ENCODE results near the gene CD81.
"Not testable (repeated sequence)": the region's sequence is repeated elsewhere in the genome, so short reads cannot be mapped to it uniquely, and the experiment has no call there.

Gene CD81

DNA sequence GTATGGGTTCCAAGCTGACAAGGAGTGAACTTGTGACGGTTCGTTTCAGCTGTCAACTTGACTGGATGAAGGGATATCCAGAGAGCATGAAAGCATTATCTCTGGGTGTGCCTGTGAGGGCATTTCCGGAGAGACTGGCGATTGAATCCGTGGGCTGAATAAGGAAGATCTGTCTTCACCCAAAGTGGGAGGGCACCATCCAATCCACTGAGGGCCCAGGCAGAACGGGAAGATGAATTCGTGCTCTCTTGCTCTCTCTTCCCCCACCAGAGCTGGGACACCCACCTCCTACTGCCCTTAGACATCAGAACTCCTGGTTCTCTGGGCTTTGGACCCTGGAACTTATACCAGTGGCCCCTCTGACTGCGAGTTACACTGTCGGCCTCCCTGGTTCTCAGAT lies 15.5 kb upstream of the CD81 start:
- Histone ChIP-seq H3K4me3 (no peak overlapping the region), H3K36me3 (replicated peaks) (no peaks in the 10 kb centered on the region), H3K27me3 (ENCODE audit: low read depth) (no peaks in the 10 kb centered on the region), H3K9me3 (no peaks in the 10 kb centered on the region), H3K4me1 (no peaks in the 10 kb centered on the region)
- in situ Hi-C loops (cut with MboI; ENCODE audit: low sequenced_read_pairs): no loop called here
- no peak for DNase-seq (ENCODE audit: low spot score in 2 of 2)

DNA sequence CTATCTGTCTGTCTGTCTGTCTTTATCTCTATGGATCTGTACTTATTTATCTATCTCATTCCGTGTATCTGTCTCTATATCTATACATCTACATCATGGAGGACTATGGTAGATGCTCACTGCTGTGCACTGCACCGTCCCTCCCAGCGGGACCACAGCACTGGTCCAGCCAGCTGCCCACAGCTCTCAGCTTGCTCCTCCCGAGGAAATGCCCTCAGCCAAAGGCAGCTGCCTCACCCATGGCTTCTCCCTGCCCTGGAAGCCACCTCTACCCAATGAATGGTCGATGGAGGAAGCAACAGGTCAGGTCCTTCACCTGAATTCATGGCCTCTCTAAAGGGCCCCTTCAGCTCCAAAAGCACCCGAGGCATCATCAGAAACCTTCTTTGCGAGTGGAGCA lies 14.7 kb upstream of the CD81 start:
- in situ Hi-C loops (cut with MboI; ENCODE audit: low sequenced_read_pairs): no loop called here
- Histone ChIP-seq H3K9me3 (no peaks in the 10 kb centered on the region), H3K36me3 (replicated peaks) (no peaks in the 10 kb centered on the region), H3K27me3 (ENCODE audit: low read depth) (no peaks in the 10 kb centered on the region), H3K4me3 (no peak overlapping the region), H3K4me1 (no peaks in the 10 kb centered on the region)
- no peak for DNase-seq (ENCODE audit: low spot score in 2 of 2)

DNA sequence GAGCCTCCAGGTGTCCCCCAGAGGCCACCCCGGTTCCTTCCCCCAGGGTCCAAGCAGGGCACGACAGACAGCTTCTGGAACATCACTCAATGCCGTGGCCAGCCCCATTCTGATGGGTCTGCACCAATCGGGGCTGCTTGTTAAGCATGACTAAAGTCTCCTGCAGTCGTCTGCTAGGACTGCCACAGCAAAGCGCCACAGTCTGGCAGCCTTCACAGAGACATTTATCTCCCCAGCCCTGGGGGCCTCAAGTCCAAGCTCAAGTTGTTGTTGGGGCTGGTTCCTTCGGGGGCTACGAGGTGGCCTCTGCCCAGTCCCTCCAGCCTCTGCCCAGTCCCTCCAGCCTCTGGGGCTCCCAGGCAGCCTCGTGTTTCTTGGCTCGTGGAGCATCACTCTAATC lies 14.0 kb upstream of the CD81 start:
- no peaks in the 10 kb centered on the region for H3K9me3 ChIP-seq
- H3K27me3 ChIP-seq (ENCODE audit: low read depth): no peaks in the 10 kb centered on the region
- in situ Hi-C loops (cut with MboI; ENCODE audit: low sequenced_read_pairs): no loop called here
- no peak for DNase-seq (ENCODE audit: low spot score in 2 of 2)
- no peaks in the 10 kb centered on the region for H3K4me1 ChIP-seq
- no peaks in the 10 kb centered on the region for H3K36me3 ChIP-seq (replicated peaks)
- H3K4me3 ChIP-seq: no peak overlapping the region

DNA sequence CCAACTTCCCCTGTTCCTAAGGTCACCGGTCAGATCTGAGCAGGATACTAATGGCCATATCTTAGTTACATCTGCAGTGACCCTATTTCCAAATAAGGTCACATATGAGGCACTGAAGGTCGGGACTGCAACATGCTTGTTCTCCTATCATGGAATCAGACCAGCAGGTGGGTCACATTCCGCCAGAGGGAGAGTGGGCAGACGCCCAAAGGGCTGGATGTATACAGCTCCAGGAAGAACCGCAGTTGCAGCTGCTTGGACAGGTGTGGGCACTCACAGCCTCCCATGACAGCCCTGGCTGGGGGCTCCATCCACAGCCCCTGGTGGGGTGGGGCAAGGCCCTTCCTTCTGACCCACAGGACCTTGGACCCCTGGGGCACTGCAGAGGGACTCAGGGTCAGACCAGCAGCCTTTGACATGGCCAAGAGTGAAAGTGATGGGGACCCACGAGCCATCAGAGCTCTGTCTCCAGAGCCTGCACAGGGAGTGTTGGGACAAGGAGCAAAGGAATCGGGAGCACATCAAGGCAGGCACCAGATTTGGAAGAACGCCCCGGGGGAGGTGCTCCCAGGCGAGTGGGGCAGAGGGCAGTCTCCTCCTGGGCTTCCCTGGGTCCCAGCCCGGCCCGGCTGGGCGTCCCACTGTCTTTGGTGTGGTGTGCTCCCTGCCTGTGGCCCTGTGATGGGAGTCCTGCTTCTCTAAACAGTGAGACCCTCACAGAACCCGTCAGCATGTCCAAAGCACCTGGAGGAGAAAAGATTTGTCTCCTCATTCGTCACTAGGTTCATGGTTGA lies 13.3 kb upstream of the CD81 start:
- no peaks in the 10 kb centered on the region for H3K4me1 ChIP-seq
- H3K4me3 ChIP-seq: no peak overlapping the region
- DNase-seq (ENCODE audit: low spot score in 2 of 2): no peak
- no peaks in the 10 kb centered on the region for H3K9me3 ChIP-seq
- H3K36me3 ChIP-seq (replicated peaks): no peaks in the 10 kb centered on the region
- no peaks in the 10 kb centered on the region for H3K27me3 ChIP-seq (ENCODE audit: low read depth)
- in situ Hi-C loops (cut with MboI; ENCODE audit: low sequenced_read_pairs): no loop called here

DNA sequence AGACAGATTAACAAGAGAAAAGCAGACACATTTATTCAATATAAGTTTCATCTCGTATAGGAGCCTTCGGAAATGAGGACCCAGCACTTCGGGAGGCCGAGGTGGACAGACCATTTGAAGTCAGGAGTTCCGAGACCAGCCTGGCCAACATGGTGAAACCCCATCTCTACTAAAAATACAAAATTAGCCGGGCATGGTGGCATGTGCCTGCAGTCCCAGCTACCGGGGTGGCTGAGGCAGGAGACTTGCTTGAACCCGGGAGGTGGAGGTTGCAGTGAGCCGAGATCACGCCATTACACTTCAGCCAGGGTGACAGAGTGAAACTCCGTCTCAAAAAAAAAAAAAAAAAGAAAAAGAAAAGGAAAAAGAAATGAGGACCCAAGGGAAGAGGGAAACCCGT lies 12.7 kb upstream of the CD81 start:
- H3K4me1 ChIP-seq; H3K4me3 ChIP-seq; H3K27me3 ChIP-seq (ENCODE audit: low read depth); in situ Hi-C loops (cut with MboI; ENCODE audit: low sequenced_read_pairs); H3K36me3 ChIP-seq (replicated peaks); DNase-seq (ENCODE audit: low spot score in 2 of 2); H3K9me3 ChIP-seq: not testable (repeated sequence)

DNA sequence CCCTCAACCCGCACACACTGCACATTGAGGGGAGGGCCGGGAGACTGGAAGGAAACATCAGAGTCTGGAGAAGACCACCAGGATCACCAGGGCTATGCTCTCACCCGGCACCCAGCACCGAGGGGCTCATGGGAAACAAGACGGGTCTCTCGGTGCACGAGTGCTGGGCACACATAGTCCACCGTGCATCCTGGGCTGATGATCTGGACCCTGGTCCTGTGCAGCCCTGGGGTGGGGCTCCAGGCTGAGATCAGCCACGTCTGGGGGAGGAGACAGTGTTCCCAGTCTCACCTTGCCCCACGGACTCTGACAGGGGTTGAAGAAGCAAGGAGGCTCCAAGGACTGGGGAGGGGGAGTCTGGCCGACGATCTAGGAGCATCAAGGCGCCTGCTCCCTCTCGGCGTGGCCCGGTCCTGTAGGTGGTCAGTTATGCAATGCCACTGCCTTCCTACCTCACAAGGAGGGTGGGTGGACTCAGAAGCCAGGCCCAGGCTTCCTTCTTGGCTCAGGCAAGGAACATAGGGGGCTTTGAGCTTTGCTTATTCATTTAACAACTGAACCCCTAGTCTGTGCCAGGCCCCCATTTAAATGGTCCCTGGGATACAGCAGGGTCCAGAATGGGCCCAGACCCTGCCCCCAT lies 11.4 kb upstream of the CD81 start:
- in situ Hi-C loops (cut with MboI; ENCODE audit: low sequenced_read_pairs): no loop called here
- H3K27me3 ChIP-seq (ENCODE audit: low read depth): no peaks in the 10 kb centered on the region
- no peaks in the 10 kb centered on the region for H3K4me1 ChIP-seq
- H3K36me3 ChIP-seq (replicated peaks): no peaks in the 10 kb centered on the region
- no peak overlapping the region for H3K4me3 ChIP-seq
- no peak for DNase-seq (ENCODE audit: low spot score in 2 of 2)
- H3K9me3 ChIP-seq: no peaks in the 10 kb centered on the region; the same call in 1 of the 2 replicates

DNA sequence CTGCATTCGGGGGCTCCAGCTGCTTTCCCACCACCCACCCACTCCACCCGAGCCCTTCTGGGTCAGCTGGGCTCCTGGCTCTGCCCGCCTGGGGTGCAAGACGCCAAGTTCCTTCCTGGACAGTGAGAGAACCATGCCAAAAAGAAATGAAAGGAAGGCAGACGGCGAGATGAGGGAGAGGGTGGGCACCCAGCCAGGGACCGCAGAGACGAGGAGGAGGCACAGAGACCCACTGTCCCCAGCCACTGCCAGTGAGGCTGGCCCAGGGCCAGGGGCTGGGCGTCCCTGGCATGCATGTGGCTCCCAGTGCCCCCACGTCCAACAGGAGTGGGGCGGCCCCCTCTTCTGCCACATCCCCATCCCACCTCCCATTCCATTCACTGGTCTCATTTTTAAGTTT lies 10.8 kb upstream of the CD81 start:
- no peaks in the 10 kb centered on the region for H3K36me3 ChIP-seq (replicated peaks)
- in situ Hi-C loops (cut with MboI; ENCODE audit: low sequenced_read_pairs): no loop called here
- no peaks in the 10 kb centered on the region for H3K27me3 ChIP-seq (ENCODE audit: low read depth)

DNA sequence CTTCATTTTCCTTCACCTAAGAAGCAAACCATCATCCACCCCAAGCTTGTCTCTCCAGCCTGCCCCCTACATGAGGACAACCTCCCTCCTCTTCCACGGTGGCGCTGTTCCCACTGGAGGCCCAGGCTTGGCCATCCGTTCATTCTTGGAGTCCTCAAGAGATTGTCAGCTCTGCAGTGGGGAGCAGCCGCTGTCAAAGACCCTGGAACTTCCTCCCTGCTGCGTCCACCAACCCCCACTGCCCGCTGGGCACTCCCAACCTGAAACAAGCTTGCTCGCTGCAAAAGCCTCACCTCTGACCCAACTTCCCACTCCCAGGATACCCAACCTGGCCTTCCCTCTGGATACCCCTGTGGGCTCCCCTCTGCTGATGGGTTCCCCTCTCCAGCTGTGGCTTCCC lies 10.4 kb upstream of the CD81 start:
- in situ Hi-C loops (cut with MboI; ENCODE audit: low sequenced_read_pairs): no loop called here

More for the DNA sequence above, 10.8 kb upstream of the CD81 start:
- Histone ChIP-seq H3K4me1 (no peaks in the 10 kb centered on the region), H3K4me3 (no peak overlapping the region), H3K9me3 (no peaks in the 10 kb centered on the region; the same call in 1 of the 2 replicates)
- no peak for DNase-seq (ENCODE audit: low spot score in 2 of 2)

DNA sequence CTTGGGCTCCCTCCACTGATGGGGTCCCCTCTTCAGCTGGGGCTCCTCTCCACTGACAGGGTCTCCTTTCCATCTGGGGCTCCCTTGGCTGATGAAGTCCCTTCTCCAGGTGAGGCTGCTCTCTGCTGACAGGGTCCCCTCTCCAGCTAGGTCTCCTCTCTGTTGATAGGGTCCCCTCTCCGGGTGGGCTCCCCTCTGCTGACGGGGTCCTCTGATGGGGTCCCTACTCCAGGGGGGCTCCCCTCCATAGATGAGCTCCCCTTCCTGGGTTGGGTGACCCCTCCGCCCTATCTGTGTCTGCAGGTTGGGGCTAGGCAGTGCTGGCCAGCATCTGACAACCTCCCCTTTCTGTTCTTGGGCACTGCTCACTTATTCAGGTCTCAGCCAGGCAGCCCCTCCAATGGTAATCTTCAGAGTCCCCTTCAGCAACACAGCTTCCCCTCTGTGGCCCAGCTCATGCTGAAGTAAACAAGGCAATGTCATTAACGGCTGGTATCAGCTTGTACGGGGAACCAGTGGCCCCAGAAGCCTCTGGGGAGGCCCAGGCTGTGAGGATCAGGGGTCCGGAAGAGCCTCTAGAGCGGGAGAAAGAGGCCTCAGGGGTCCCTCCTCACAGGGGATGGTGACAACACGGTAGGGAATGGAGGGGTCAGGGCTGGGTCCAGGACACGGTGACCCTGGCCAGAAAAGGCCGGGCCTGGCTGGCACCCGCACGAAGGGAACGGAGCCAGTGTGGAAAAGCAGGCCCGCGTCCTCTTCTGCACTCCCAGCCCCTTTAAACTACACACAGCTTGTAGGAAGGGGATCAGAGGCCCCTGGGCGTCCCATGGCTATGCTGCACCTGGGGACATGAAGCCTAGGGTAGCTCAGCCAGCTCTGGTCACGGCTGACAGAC lies 9.6 kb upstream of the CD81 start:
- in situ Hi-C loops (cut with MboI; ENCODE audit: low sequenced_read_pairs): no loop called here
- Histone ChIP-seq H3K27me3 (ENCODE audit: low read depth) (no peaks in the 10 kb centered on the region), H3K4me3 (no peak overlapping the region), H3K4me1 (no peaks in the 10 kb centered on the region), H3K9me3 (no peaks in the 10 kb centered on the region; the same call in 1 of the 2 replicates), H3K36me3 (replicated peaks) (no peaks in the 10 kb centered on the region)
- DNase-seq (ENCODE audit: low spot score in 2 of 2): no peak

More for the DNA sequence above, 10.4 kb upstream of the CD81 start:
- Histone ChIP-seq H3K4me3 (no peak overlapping the region), H3K9me3 (no peaks in the 10 kb centered on the region; the same call in 1 of the 2 replicates), H3K4me1 (no peaks in the 10 kb centered on the region), H3K36me3 (replicated peaks) (no peaks in the 10 kb centered on the region), H3K27me3 (ENCODE audit: low read depth) (no peaks in the 10 kb centered on the region)
- DNase-seq (ENCODE audit: low spot score in 2 of 2): no peak

DNA sequence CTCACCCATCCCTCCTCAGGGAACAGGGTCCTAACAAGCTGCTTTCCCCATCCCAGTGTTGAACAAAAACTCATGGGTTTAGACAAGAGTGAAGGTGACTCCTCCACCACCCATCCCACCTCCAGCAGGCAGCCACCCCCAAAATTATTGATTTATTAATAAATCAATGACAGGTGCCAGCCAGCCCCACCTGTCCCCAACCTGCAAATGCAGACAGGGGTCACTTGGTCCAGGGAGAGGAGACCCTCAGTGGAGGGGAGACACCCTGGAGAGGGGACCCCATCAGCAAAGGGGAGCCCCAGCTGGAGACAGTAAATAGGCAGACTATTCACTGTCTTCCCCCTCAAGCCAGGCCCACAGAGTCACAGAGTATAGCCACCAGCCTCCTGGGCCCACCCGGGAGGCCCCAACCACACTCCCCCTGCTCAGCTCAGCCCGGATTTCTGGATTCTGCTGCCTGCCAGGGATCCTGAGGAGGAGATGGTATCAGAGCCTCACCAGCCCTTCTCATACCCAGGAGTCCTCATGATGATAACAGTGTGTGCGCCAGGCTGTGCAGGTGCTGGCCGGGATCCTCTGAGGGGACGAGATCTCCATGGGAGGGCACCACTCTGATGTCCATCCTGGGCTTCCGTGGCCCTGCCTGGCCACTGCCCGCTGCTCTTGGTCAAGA lies 8.8 kb upstream of the CD81 start:
- H3K27me3 ChIP-seq (ENCODE audit: low read depth): no peaks in the 10 kb centered on the region
- no peaks in the 10 kb centered on the region for H3K4me1 ChIP-seq
- no peaks in the 10 kb centered on the region; the same call in 1 of the 2 replicates for H3K9me3 ChIP-seq
- no peak for DNase-seq (ENCODE audit: low spot score in 2 of 2)
- H3K36me3 ChIP-seq (replicated peaks): no peaks in the 10 kb centered on the region
- in situ Hi-C loops (cut with MboI; ENCODE audit: low sequenced_read_pairs): no loop called here
- H3K4me3 ChIP-seq: no peak overlapping the region

DNA sequence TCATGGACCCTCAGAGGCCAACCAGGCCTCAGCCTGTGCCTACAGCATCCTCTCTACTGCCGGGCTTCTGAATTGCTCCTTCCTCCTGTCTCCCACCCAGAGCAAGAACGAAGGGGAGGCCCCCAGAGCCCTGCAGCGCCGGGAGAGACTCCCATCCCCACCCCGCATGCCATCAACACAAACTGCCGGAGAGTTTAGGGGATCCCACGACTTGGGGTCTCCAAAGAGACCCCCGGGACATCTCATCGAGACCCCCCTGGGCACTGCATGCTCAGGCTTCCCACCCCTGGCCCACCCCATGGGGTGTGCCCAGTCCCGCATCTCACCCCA lies 8.3 kb upstream of the CD81 start:
- no peaks in the 10 kb centered on the region for H3K4me1 ChIP-seq
- no peaks in the 10 kb centered on the region for H3K36me3 ChIP-seq (replicated peaks)
- no peaks in the 10 kb centered on the region for H3K27me3 ChIP-seq (ENCODE audit: low read depth)
- H3K4me3 ChIP-seq: no peak overlapping the region
- in situ Hi-C loops (cut with MboI; ENCODE audit: low sequenced_read_pairs): no loop called here
- no peak for DNase-seq (ENCODE audit: low spot score in 2 of 2)
- no peaks in the 10 kb centered on the region; the same call in 1 of the 2 replicates for H3K9me3 ChIP-seq

DNA sequence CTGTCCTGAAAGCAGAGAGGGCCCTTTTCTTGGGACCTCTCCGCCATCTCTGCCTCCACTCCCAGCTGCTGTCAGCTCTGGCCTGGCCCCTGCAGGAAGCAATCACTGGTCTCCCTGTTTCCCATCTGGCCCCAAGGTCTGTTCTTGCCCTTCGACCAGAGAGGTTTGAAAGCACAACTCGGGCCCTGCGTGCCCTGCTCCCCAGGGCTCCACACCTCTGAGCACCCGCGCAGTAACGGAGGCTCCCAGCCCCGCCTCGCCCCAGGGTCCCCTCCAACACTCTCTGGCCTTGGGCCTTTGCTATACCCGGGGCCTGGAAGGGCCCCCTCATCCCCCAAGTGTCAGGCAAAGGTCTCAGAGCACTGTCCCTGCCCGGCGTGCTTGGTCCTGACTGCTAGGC lies 7.8 kb upstream of the CD81 start:
- Histone ChIP-seq H3K36me3 (replicated peaks) (no peaks in the 10 kb centered on the region), H3K9me3 (no peaks in the 10 kb centered on the region; the same call in 1 of the 2 replicates), H3K4me1 (no peaks in the 10 kb centered on the region), H3K4me3 (no peak overlapping the region), H3K27me3 (ENCODE audit: low read depth) (no peaks in the 10 kb centered on the region)
- in situ Hi-C loops (cut with MboI; ENCODE audit: low sequenced_read_pairs): no loop called here
- no peak for DNase-seq (ENCODE audit: low spot score in 2 of 2)

DNA sequence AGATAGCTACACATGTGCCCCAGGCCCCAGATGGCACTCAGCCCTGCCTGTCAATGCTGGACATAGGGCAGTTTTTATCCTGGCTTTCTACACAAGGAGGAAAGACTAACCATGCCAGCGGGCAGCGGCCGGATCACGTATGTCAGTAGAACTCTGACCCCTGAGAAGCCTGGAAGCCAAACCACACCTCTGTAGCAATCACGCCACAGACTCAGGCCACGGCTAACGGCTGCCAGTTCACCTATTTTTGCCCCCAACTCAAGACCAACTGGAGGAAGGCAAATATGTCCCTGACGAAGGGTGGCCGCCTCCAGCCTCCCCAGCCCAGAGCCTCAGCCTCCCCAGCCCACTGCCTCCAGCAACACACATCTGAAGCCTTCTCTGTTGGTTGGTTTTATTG lies 7.2 kb upstream of the CD81 start:
- Histone ChIP-seq H3K36me3 (replicated peaks) (no peaks in the 10 kb centered on the region), H3K4me3 (no peak overlapping the region), H3K4me1 (no peaks in the 10 kb centered on the region), H3K27me3 (ENCODE audit: low read depth) (no peaks in the 10 kb centered on the region), H3K9me3 (no peaks in the 10 kb centered on the region; the same call in 1 of the 2 replicates)
- in situ Hi-C loops (cut with MboI; ENCODE audit: low sequenced_read_pairs): no loop called here
- no peak for DNase-seq (ENCODE audit: low spot score in 2 of 2)

All from HAP-1 (cell line).